Endothelial cell of umbilical vein (primary cell): ENCODE measurements around the gene DNASE1.

Source experiments
- EZH2 ChIP-seq: IDR thresholded peaks from 2 replicates; pipeline ENCODE4 v1.6.1; 2012; ENCODE audit warnings: borderline replicate concordance, low read depth, mild to moderate bottlenecking, moderate library complexity, low read length, inconsistent platforms; ENCODE audit not compliant: severe bottlenecking
- FOS ChIP-seq: IDR thresholded peaks from 2 replicates; pipeline ENCODE4 v1.6.1; 2011; ENCODE audit warnings: mild to moderate bottlenecking, low read length, moderate library complexity, borderline replicate concordance; ENCODE audit not compliant: insufficient read depth
- POLR2A ChIP-seq: IDR thresholded peaks from 2 replicates; pipeline ENCODE4 v1.6.1; 2012; ENCODE audit warnings: low read depth, mild to moderate bottlenecking, control low read depth, low read length
- POLR2AphosphoS5 ChIP-seq: IDR thresholded peaks from 2 replicates; pipeline ENCODE4 v1.6.1; 2012; ENCODE audit warnings: low read depth, mild to moderate bottlenecking, control low read depth, low read length, moderate library complexity; ENCODE audit not compliant: insufficient read depth
- TF ChIP-seq, protein P1 (sequence below), 2 donors: IDR thresholded peaks; 1 replicate in 1 of 2; 2 replicates in 1 of 2; pipeline ENCODE4 v1.5.1; 2011; ENCODE audit warnings: low read length in 2 of 2, mild to moderate bottlenecking in 2 of 2, moderate library complexity in 2 of 2, control low read depth in 1 of 2, inconsistent platforms in 1 of 2, low read depth in 1 of 2; ENCODE audit not compliant: insufficient read depth in 1 of 2; ENCODE audit errors: extremely low read depth in 1 of 2
- TF ChIP-seq, protein P2 (sequence below): IDR thresholded peaks from 2 replicates; pipeline ENCODE4 v1.6.1; 2011; ENCODE audit not compliant: insufficient read depth, insufficient read length

DNA sequence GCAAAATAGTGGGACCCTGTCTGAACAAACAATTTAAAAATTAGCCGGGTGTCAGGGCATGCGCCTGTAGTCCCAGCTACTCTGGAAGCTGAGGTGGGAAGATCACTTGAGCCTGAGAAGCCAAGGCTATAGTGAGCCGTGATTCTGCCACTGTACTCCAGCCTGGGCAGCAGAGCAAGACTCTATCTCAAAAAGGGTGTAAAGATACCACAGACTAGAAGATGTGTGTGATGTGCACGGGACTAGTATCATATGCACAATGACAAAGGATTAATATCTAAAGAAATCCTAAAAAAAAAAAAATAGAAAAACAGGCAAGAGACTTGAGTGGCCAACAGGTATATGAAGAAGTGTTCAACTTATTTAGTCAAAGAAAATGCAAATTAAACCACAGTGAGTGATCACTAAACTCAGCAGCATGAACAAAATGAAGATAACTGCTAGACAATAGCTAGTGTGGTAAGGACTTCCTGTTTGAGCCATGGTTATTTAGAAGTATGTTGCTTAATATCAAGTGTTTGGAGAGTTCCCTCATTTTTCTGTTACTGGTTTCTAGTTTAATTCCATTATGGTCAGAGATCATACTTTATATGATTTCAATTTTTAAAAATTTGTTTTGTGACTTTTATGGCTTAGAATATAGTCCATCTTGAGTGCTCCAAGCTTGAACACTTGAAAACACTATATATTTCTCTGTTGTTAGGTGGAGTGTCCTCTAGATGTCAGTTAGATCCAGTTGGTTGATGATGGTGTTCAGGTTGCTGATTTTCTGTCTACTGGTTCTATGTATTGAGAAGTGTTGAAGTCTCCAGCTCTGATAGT is 28.4 kb upstream of the DNASE1 start:
- TF ChIP-seq, protein P1, sequence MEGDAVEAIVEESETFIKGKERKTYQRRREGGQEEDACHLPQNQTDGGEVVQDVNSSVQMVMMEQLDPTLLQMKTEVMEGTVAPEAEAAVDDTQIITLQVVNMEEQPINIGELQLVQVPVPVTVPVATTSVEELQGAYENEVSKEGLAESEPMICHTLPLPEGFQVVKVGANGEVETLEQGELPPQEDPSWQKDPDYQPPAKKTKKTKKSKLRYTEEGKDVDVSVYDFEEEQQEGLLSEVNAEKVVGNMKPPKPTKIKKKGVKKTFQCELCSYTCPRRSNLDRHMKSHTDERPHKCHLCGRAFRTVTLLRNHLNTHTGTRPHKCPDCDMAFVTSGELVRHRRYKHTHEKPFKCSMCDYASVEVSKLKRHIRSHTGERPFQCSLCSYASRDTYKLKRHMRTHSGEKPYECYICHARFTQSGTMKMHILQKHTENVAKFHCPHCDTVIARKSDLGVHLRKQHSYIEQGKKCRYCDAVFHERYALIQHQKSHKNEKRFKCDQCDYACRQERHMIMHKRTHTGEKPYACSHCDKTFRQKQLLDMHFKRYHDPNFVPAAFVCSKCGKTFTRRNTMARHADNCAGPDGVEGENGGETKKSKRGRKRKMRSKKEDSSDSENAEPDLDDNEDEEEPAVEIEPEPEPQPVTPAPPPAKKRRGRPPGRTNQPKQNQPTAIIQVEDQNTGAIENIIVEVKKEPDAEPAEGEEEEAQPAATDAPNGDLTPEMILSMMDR (IDR thresholded peaks at IDR 0.05; ENCODE audit: extremely low read depth in 1 of 2, insufficient read depth in 1 of 2, low read depth in 1 of 2, low read length in 2 of 2): no peak
- TF ChIP-seq EZH2: no peak
- no peak for TF ChIP-seq POLR2A
- no peak for TF ChIP-seq POLR2AphosphoS5
- TF ChIP-seq, protein P2, sequence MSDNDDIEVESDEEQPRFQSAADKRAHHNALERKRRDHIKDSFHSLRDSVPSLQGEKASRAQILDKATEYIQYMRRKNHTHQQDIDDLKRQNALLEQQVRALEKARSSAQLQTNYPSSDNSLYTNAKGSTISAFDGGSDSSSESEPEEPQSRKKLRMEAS: no peak
- TF ChIP-seq FOS: no peak
